WTC11 (cell line): ENCODE measurements around the gene NMT2. TPM values are rescaled to one million over a fixed set of nuclear protein-coding genes. Genes with fewer than 3 reads are reported as not detected.

ENCODE experiments used
- ATAC-seq: fragments of 200-7000 bp; cut with Tn5 transposase; 2 replicates; pipeline ENCODE4 v1.10.0; 2021; ENCODE audit warnings: mild to moderate bottlenecking, moderate library complexity
- CTCF ChIA-PET: fragments of 300-600 bp; sonication (Branson Sonifier 250); formaldehyde crosslinking; loops from one replicate; lab custom pipeline; 2021; ENCODE audit warnings: antibody characterized with exemption; lab: Charles Lee
- POLR2A ChIA-PET: fragments of 350-600 bp; sonication (Branson Sonifier 250); formaldehyde crosslinking; loops from one replicate; lab custom pipeline; 2021; ENCODE audit warnings: antibody characterized with exemption; lab: Charles Lee
- DNase-seq: peaks from one replicate; pipeline ENCODE4 v3.0.0; 2021; ENCODE audit warnings: low spot score
- H3K27ac Mint-ChIP-seq: 2 replicates; pipeline ENCODE4 v1.8.0; 2021; ENCODE audit warnings: mixed read lengths
- H3K27me3 Mint-ChIP-seq: 2 replicates; pipeline ENCODE4 v1.8.0; 2021; ENCODE audit warnings: low read depth, mild to moderate bottlenecking, moderate library complexity, mixed read lengths
- H3K36me3 Mint-ChIP-seq: 2 replicates; pipeline ENCODE4 v1.8.0; 2021; ENCODE audit warnings: mixed read lengths
- H3K4me1 Mint-ChIP-seq: 2 replicates; pipeline ENCODE4 v1.8.0; 2022; ENCODE audit warnings: mixed read lengths
- H3K4me3 Mint-ChIP-seq: 2 replicates; pipeline ENCODE4 v1.8.0; 2021; ENCODE audit warnings: mild to moderate bottlenecking, moderate library complexity, mixed read lengths
- H3K9me3 Mint-ChIP-seq: 2 replicates; pipeline ENCODE4 v1.8.0; 2021; ENCODE audit warnings: mixed read lengths
- ELF4 ChIP-seq: sonication (generic); formaldehyde crosslinking; IDR thresholded peaks from 2 replicates; pipeline ENCODE4 v1.8.1; 2022; ENCODE audit warnings: low read depth, mild to moderate bottlenecking, moderate library complexity, missing genetic modification reagents
- ESRRA ChIP-seq: sonication (generic); formaldehyde crosslinking; IDR thresholded peaks from 2 replicates; pipeline ENCODE4 v1.8.1; 2022; ENCODE audit warnings: mild to moderate bottlenecking, missing genetic modification reagents, borderline replicate concordance
- MYBL2 ChIP-seq: sonication (generic); formaldehyde crosslinking; IDR thresholded peaks from 2 replicates; pipeline ENCODE4 v1.8.1; 2023; ENCODE audit warnings: mild to moderate bottlenecking, moderate library complexity, missing genetic modification reagents
- PRRX2 ChIP-seq: fragments of 250-450 bp; sonication (Bioruptor Pico); IDR thresholded peaks from 2 replicates; pipeline ENCODE4 v1.8.0; 2021; ENCODE audit warnings: mild to moderate bottlenecking
- ZNF317 ChIP-seq: sonication (generic); formaldehyde crosslinking; IDR thresholded peaks from 2 replicates; pipeline ENCODE4 v1.8.1; 2023; ENCODE audit warnings: low read depth, mild to moderate bottlenecking, moderate library complexity, missing genetic modification reagents, borderline replicate concordance
- ZNF396 ChIP-seq: fragments of 250-450 bp; sonication (Bioruptor Pico); IDR thresholded peaks from 2 replicates; pipeline ENCODE4 v1.8.0; 2021; ENCODE audit warnings: mild to moderate bottlenecking, moderate library complexity, borderline replicate concordance
- total RNA-seq: library from RNA; stranded (reverse); gene quantifications from 3 replicates; pipeline ENCODE4 v1.2.3, GENCODE V29; 2021
- TF ChIP-seq, protein P1 (sequence below): sonication (generic); formaldehyde crosslinking; IDR thresholded peaks from 2 replicates; pipeline ENCODE4 v1.8.0; 2022; ENCODE audit warnings: mild to moderate bottlenecking, missing genetic modification reagents
- TF ChIP-seq, protein P2 (sequence below): sonication (generic); formaldehyde crosslinking; IDR thresholded peaks from 2 replicates; pipeline ENCODE4 v1.8.1; 2023; ENCODE audit warnings: mild to moderate bottlenecking, missing genetic modification reagents, moderate library complexity
- TF ChIP-seq, protein P3 (sequence below): sonication (generic); formaldehyde crosslinking; IDR thresholded peaks from 2 replicates; pipeline ENCODE4 v1.8.1; 2022; ENCODE audit warnings: mild to moderate bottlenecking, missing genetic modification reagents, moderate library complexity, borderline replicate concordance
- TF ChIP-seq, protein P4 (sequence below): sonication (generic); formaldehyde crosslinking; IDR thresholded peaks from 2 replicates; pipeline ENCODE4 v1.8.0; 2022; ENCODE audit warnings: mild to moderate bottlenecking, missing genetic modification reagents
- TF ChIP-seq, protein P5 (sequence below): sonication (generic); formaldehyde crosslinking; IDR thresholded peaks from 2 replicates; pipeline ENCODE4 v1.8.0; 2022; ENCODE audit warnings: mild to moderate bottlenecking, missing genetic modification reagents
- TF ChIP-seq, protein P6 (sequence below): sonication (generic); formaldehyde crosslinking; IDR thresholded peaks from 2 replicates; pipeline ENCODE4 v1.8.1; 2022; ENCODE audit warnings: low read depth, mild to moderate bottlenecking, moderate library complexity, missing genetic modification reagents, borderline replicate concordance
- TF ChIP-seq, protein P7 (sequence below): fragments of 250-450 bp; sonication (Bioruptor Pico); IDR thresholded peaks from 2 replicates; pipeline ENCODE4 v2.1.2; 2022; ENCODE audit warnings: mild to moderate bottlenecking, moderate library complexity

Gene NMT2
- total RNA-seq, 1 experiment from 2014 or later = 11.7 TPM

DNA sequence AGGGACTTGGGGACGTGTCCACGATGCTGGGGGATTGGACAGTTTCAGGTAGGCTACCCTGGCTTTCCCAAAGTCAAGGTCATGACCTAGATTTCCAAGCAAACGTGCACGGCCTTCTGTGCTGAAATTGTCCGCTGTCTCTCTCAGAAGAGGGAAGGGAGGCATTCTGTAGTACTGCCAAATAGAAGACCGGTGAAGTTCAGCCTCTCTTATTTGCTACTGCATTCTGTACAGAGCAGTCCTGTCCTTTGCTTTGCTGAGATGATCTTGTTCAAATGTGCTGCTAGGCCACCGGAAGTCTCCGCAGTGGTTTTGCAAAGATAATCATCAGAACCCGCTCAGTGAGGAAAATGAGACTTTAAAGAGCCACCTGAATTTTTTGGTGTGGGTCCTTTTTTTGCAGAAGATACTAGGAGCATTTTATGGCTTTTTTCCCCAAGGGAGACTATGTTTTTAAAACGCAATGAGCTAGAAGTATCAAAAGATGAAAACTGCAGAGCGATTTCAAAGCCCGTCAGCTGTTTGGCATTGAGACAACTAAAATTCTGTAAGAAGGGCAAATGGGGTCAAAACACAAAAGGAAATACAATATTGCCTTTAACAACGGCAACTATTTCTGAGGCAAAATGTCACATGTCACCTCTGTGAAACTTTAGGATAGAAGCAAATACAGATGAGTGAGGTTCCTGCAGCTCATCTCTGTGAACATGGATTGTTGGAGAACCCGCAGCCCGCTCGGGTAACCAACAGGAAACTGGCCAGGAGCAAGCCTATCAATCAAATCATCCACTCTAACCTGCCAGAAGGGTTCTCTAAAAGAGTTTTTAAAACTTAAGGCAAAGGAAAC is 1.3 kb upstream of the NMT2 start:
- TF ChIP-seq, protein P1, sequence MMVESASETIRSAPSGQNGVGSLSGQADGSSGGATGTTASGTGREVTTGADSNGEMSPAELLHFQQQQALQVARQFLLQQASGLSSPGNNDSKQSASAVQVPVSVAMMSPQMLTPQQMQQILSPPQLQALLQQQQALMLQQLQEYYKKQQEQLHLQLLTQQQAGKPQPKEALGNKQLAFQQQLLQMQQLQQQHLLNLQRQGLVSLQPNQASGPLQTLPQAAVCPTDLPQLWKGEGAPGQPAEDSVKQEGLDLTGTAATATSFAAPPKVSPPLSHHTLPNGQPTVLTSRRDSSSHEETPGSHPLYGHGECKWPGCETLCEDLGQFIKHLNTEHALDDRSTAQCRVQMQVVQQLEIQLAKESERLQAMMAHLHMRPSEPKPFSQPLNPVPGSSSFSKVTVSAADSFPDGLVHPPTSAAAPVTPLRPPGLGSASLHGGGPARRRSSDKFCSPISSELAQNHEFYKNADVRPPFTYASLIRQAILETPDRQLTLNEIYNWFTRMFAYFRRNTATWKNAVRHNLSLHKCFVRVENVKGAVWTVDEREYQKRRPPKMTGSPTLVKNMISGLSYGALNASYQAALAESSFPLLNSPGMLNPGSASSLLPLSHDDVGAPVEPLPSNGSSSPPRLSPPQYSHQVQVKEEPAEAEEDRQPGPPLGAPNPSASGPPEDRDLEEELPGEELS (CRISPR knock-in tag) = no peak
- TF ChIP-seq MYBL2 (CRISPR knock-in tag) (no peak), ZNF396 (CRISPR knock-in tag) (no peak), ELF4 (no peak), PRRX2 (CRISPR knock-in tag) (no peak), ZNF317 (CRISPR knock-in tag) (no peak), ESRRA (CRISPR knock-in tag) (no peak)
- TF ChIP-seq, protein P2, sequence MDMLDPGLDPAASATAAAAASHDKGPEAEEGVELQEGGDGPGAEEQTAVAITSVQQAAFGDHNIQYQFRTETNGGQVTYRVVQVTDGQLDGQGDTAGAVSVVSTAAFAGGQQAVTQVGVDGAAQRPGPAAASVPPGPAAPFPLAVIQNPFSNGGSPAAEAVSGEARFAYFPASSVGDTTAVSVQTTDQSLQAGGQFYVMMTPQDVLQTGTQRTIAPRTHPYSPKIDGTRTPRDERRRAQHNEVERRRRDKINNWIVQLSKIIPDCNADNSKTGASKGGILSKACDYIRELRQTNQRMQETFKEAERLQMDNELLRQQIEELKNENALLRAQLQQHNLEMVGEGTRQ (CRISPR knock-in tag) = no peak
- TF ChIP-seq, protein P3, sequence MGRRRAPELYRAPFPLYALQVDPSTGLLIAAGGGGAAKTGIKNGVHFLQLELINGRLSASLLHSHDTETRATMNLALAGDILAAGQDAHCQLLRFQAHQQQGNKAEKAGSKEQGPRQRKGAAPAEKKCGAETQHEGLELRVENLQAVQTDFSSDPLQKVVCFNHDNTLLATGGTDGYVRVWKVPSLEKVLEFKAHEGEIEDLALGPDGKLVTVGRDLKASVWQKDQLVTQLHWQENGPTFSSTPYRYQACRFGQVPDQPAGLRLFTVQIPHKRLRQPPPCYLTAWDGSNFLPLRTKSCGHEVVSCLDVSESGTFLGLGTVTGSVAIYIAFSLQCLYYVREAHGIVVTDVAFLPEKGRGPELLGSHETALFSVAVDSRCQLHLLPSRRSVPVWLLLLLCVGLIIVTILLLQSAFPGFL (CRISPR knock-in tag) = no peak
- TF ChIP-seq, protein P4, sequence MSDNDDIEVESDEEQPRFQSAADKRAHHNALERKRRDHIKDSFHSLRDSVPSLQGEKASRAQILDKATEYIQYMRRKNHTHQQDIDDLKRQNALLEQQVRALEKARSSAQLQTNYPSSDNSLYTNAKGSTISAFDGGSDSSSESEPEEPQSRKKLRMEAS (CRISPR knock-in tag) = no peak
- TF ChIP-seq, protein P5, sequence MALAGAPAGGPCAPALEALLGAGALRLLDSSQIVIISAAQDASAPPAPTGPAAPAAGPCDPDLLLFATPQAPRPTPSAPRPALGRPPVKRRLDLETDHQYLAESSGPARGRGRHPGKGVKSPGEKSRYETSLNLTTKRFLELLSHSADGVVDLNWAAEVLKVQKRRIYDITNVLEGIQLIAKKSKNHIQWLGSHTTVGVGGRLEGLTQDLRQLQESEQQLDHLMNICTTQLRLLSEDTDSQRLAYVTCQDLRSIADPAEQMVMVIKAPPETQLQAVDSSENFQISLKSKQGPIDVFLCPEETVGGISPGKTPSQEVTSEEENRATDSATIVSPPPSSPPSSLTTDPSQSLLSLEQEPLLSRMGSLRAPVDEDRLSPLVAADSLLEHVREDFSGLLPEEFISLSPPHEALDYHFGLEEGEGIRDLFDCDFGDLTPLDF = no peak
- TF ChIP-seq, protein P6, sequence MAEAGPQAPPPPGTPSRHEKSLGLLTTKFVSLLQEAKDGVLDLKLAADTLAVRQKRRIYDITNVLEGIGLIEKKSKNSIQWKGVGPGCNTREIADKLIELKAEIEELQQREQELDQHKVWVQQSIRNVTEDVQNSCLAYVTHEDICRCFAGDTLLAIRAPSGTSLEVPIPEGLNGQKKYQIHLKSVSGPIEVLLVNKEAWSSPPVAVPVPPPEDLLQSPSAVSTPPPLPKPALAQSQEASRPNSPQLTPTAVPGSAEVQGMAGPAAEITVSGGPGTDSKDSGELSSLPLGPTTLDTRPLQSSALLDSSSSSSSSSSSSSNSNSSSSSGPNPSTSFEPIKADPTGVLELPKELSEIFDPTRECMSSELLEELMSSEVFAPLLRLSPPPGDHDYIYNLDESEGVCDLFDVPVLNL (CRISPR knock-in tag) = no peak
- TF ChIP-seq, protein P7, sequence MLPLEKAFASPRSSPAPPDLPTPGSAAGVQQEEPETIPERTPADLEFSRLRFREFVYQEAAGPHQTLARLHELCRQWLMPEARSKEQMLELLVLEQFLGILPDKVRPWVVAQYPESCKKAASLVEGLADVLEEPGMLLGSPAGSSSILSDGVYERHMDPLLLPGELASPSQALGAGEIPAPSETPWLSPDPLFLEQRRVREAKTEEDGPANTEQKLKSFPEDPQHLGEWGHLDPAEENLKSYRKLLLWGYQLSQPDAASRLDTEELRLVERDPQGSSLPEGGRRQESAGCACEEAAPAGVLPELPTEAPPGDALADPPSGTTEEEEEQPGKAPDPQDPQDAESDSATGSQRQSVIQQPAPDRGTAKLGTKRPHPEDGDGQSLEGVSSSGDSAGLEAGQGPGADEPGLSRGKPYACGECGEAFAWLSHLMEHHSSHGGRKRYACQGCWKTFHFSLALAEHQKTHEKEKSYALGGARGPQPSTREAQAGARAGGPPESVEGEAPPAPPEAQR (CRISPR knock-in tag) = no peak
- ATAC-seq (no peak), DNase-seq (no peak)
- Mint-ChIP-seq H3K4me1 (peaks cover 25% of the 10 kb centered on the region), H3K9me3 (no peaks in the 10 kb centered on the region), H3K36me3 (no peaks in the 10 kb centered on the region), H3K27me3 (peaks cover 9% of the 10 kb centered on the region), H3K4me3 (peak overlapping the region; percentile 50; the same call in 1 of the 2 replicates), H3K27ac (no peak overlapping the region)
- ChIA-PET POLR2A (interaction anchor here (1.4 kb wide), 1 partner anchor 332 kb away, joined by 4 read pairs; the partner anchor contains the start of genes CDNF, HSPA14 and MSANTD7), CTCF (interaction anchor here (0.6 to 2.1 kb wide), 4 partner anchors 64 to 1299 kb away, joined by 3 to 8 read pairs (median 5); partner anchors contain the start of gene FAM171A1)
